Measurements from ENCODE around the gene MSMP. TPM values are rescaled to one million over a fixed set of nuclear protein-coding genes. Genes with fewer than 3 reads are reported as not detected.

The MSMP gene
- total RNA-seq, 1 donor from 2014 or later, result not detected

DNA sequence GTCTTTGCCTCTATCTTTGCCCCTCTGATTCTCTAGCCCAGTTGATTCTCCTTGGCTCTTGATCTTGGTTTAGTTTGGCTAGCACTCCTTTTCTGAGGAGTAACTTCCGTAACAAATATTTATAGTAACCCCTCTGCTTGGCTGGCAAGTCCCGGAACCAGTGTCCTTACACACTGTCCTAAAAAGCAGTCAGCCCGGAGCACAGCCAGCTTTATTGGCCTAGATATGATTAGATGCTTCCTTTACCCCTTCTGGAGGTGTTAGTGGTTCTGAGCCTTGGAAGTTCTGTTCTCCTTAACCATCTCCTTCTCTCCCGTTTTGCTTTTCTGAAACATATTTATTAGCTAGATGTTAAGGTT is 17.0 kb upstream of the MSMP start:
- no peak for DNase-seq (ENCODE audit: low read depth, low spot score)
- H3K9me3 Mint-ChIP-seq, result no peaks in the 10 kb centered on the region
- H3K4me1 Mint-ChIP-seq, result peaks cover 13% of the 10 kb centered on the region
- no peak overlapping the region for H3K4me3 Mint-ChIP-seq
- no peak overlapping the region for H3K27ac Mint-ChIP-seq (ENCODE audit: unreplicated experiment)
- H3K27me3 Mint-ChIP-seq (ENCODE audit: low read depth), result no peaks in the 10 kb centered on the region
- H3K36me3 Mint-ChIP-seq (ENCODE audit: low read depth), result no peaks in the 10 kb centered on the region
- TF ChIP-seq, protein P1, sequence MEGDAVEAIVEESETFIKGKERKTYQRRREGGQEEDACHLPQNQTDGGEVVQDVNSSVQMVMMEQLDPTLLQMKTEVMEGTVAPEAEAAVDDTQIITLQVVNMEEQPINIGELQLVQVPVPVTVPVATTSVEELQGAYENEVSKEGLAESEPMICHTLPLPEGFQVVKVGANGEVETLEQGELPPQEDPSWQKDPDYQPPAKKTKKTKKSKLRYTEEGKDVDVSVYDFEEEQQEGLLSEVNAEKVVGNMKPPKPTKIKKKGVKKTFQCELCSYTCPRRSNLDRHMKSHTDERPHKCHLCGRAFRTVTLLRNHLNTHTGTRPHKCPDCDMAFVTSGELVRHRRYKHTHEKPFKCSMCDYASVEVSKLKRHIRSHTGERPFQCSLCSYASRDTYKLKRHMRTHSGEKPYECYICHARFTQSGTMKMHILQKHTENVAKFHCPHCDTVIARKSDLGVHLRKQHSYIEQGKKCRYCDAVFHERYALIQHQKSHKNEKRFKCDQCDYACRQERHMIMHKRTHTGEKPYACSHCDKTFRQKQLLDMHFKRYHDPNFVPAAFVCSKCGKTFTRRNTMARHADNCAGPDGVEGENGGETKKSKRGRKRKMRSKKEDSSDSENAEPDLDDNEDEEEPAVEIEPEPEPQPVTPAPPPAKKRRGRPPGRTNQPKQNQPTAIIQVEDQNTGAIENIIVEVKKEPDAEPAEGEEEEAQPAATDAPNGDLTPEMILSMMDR (conservative IDR thresholded peaks at IDR 0.05), result no peak

DNA sequence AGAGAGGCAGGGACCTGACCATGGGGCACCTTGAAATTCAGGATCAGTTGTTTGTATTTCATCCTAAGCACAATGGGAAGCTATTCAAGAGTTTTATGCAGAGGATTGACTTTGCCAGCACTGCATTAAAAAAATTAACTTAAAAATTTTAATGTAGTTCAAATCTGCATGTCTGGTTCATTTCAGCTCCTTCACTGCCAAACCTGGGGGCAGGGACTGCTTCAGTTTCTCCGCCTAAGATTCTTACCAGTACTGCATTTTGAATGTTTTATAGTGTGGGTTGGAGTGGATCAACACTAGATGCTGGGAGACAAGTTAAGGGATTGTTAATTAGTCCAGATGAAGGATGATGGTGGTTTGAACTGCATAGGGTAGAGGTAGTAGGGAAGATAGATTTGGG is 15.7 kb upstream of the MSMP start:
- no peaks in the 10 kb centered on the region for H3K4me1 Mint-ChIP-seq
- no peak for DNase-seq (ENCODE audit: low read depth, low spot score)
- H3K4me3 Mint-ChIP-seq, result no peak overlapping the region
- TF ChIP-seq, protein P1 (conservative IDR thresholded peaks at IDR 0.05), result no peak
- no peaks in the 10 kb centered on the region for H3K27me3 Mint-ChIP-seq (ENCODE audit: low read depth)
- H3K36me3 Mint-ChIP-seq (ENCODE audit: low read depth), result no peaks in the 10 kb centered on the region
- no peak overlapping the region for H3K27ac Mint-ChIP-seq (ENCODE audit: unreplicated experiment)
- no peaks in the 10 kb centered on the region for H3K9me3 Mint-ChIP-seq

DNA sequence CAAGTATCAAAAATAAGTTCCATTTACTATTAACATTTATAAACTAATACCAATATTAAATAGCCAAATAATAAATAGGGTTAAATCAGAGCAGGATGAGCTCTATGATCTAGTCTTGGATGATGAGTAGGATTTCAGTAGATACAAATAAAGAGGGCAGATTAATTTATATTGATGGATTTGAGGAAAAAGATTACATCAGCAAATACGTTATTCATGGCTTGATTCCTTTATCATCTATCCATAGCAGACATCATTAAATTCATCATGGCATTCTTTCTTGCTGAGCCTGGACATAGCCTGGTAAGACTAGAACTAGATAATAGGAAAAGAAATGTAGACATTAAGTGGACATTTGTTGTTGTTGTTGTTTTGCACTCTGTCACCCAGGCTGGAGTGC is 13.4 kb upstream of the MSMP start:
- Mint-ChIP-seq H3K9me3 (no peaks in the 10 kb centered on the region), H3K36me3 (ENCODE audit: low read depth) (no peaks in the 10 kb centered on the region), H3K4me3 (no peak overlapping the region), H3K27ac (ENCODE audit: unreplicated experiment) (no peak overlapping the region), H3K27me3 (ENCODE audit: low read depth) (no peaks in the 10 kb centered on the region), H3K4me1 (no peaks in the 10 kb centered on the region)
- TF ChIP-seq, protein P1 (conservative IDR thresholded peaks at IDR 0.05), result no peak
- no peak for DNase-seq (ENCODE audit: low read depth, low spot score)

- H3K9me3 Mint-ChIP-seq, result no peaks in the 10 kb centered on the region
- DNase-seq (ENCODE audit: low read depth, low spot score), result no peak
- no peaks in the 10 kb centered on the region for H3K4me1 Mint-ChIP-seq
- H3K27ac Mint-ChIP-seq (ENCODE audit: unreplicated experiment), result no peak overlapping the region
- TF ChIP-seq, protein P1 (conservative IDR thresholded peaks at IDR 0.05), result no peak
- H3K4me3 Mint-ChIP-seq, result no peak overlapping the region
- no peaks in the 10 kb centered on the region for H3K27me3 Mint-ChIP-seq (ENCODE audit: low read depth)
- no peaks in the 10 kb centered on the region for H3K36me3 Mint-ChIP-seq (ENCODE audit: low read depth)
Observed at GRCh38 chr9:35766997-35767396, 12.9 kb upstream of the MSMP start.

GRCh38 chr9:35763803-35764202 is 9.7 kb upstream of the MSMP start:
- no peak for DNase-seq (ENCODE audit: low read depth, low spot score)
- Mint-ChIP-seq H3K4me1 (peaks cover 16% of the 10 kb centered on the region), H3K9me3 (no peaks in the 10 kb centered on the region), H3K27me3 (ENCODE audit: low read depth) (no peaks in the 10 kb centered on the region), H3K4me3 (no peak overlapping the region), H3K27ac (ENCODE audit: unreplicated experiment) (no peak overlapping the region), H3K36me3 (ENCODE audit: low read depth) (no peaks in the 10 kb centered on the region)
- TF ChIP-seq, protein P1 (conservative IDR thresholded peaks at IDR 0.05), result no peak

- no peaks in the 10 kb centered on the region for H3K27me3 Mint-ChIP-seq (ENCODE audit: low read depth)
- H3K36me3 Mint-ChIP-seq (ENCODE audit: low read depth), result no peaks in the 10 kb centered on the region
- TF ChIP-seq, protein P1 (conservative IDR thresholded peaks at IDR 0.05), result no peak
- H3K27ac Mint-ChIP-seq (ENCODE audit: unreplicated experiment), result no peak overlapping the region
- no peak overlapping the region for H3K4me3 Mint-ChIP-seq
- no peaks in the 10 kb centered on the region for H3K9me3 Mint-ChIP-seq
- H3K4me1 Mint-ChIP-seq, result peaks cover 22% of the 10 kb centered on the region
- no peak for DNase-seq (ENCODE audit: low read depth, low spot score)
Observed at GRCh38 chr9:35763181-35763580, 9.1 kb upstream of the MSMP start.
